K562 (cell line): ENCODE data around the gene CYB5D1. TPM values are rescaled to one million over a fixed set of nuclear protein-coding genes. Genes with fewer than 3 reads are reported as not detected.

Source experiments
- ATAC-seq: fragments of 200-7000 bp; cut with Tn5 transposase; 3 replicates; pipeline ENCODE4 v1.9.1; 2020; ENCODE audit warnings: moderate library complexity
- BruUV-seq: library from RNA; stranded (reverse); fragments of 400-500 nt; replicated peaks from 2 replicates; lab custom pipeline; 2021; lab: Mats Ljungman, UMichigan
- CTCF ChIA-PET: fragments of 300-600 bp; formaldehyde crosslinking; extraction: SDS; loops from one replicate; lab custom pipeline; 2021; ENCODE audit warnings: low intra/inter-chr PET ratio; lab: Yijun Ruan, JAX
- POLR2A ChIA-PET: fragments of 300-600, 350-650 bp; sonication (Branson Sonifier 250); formaldehyde crosslinking; extraction: SDS; loops from one replicate; lab custom pipeline; 2021; ENCODE audit warnings: antibody characterized with exemption, inconsistent platforms; lab: Yijun Ruan, JAX
- DNase-seq, 4 experiments: peaks; one replicate each; pipeline versions ENCODE4 v3.0.0 to v3.0.0-alpha.2; 2011 to 2018; ENCODE audit warnings: low spot score in 3 of 4, mixed read lengths in 3 of 4; ENCODE audit errors: extremely low read depth in 1 of 4
- FAIRE-seq: peaks from 2 replicates; lab custom pipeline; 2011; peaks lifted over from hg19 to GRCh38; lab: Jason Lieb, UNC
- H2AFZ ChIP-seq: 2 replicates; pipeline ENCODE4 v1.6.0; 2011; ENCODE audit warnings: low read depth, low read length, control low read depth, inconsistent platforms
- H3K27ac ChIP-seq: fragments of 200-600 bp; 3 replicates; pipeline ENCODE4 v1.8.0; 2011; ENCODE audit warnings: low read depth, mild to moderate bottlenecking, control low read depth, inconsistent platforms, low read length, moderate library complexity, mixed read lengths; ENCODE audit errors: extremely low read depth
- H3K27me3 ChIP-seq, 2 experiments: fragments of 300-600 bp in 1 of 2; 2 replicates in 1 of 2; 3 replicates in 1 of 2; pipeline versions ENCODE4 v1.6.0 to v1.8.0; 2011; ENCODE audit warnings: inconsistent platforms in 2 of 2, low read length in 2 of 2, mild to moderate bottlenecking in 1 of 2, mixed read lengths in 1 of 2, moderate library complexity in 1 of 2; ENCODE audit not compliant: control insufficient read depth in 2 of 2, insufficient read depth in 2 of 2
- H3K36me3 ChIP-seq: fragments of 300-600 bp; 3 replicates; pipeline ENCODE4 v1.8.0; 2011; ENCODE audit warnings: mild to moderate bottlenecking, low read length, inconsistent platforms; ENCODE audit not compliant: control insufficient read depth, insufficient read depth
- H3K4me1 ChIP-seq, 2 experiments: fragments of 200-600 bp in 1 of 2; replicated peaks in 1 of 2; 2 replicates in 1 of 2; 3 replicates in 1 of 2; pipeline versions ENCODE4 v1.5.1 to v1.8.0; 2011; ENCODE audit warnings: inconsistent platforms in 2 of 2, low read length in 2 of 2, mild to moderate bottlenecking in 1 of 2, mixed read lengths in 1 of 2, moderate library complexity in 1 of 2; ENCODE audit not compliant: control insufficient read depth in 2 of 2, insufficient read depth in 2 of 2
- H3K4me2 ChIP-seq: 2 replicates; pipeline ENCODE4 v1.6.1; 2011; ENCODE audit warnings: low read length, control low read depth, inconsistent platforms, mixed read lengths; ENCODE audit not compliant: insufficient read depth
- H3K4me3 ChIP-seq: fragments of 200-600 bp; sonication (generic), shearing (Covaris generic); 2 replicates; pipeline ENCODE4 v1.5.1; 2016; ENCODE audit warnings: control low read depth, inconsistent platforms
- H3K79me2 ChIP-seq: fragments of 200-600 bp; 3 replicates; pipeline ENCODE4 v1.8.0; 2011; ENCODE audit warnings: low read length, inconsistent platforms; ENCODE audit not compliant: control insufficient read depth, insufficient read depth
- H3K9ac ChIP-seq, 2 experiments: 2 replicates each; pipeline versions ENCODE4 v1.6.0 to v1.6.1; 2011; ENCODE audit warnings: low read depth in 2 of 2, low read length in 2 of 2, control low read depth in 1 of 2, inconsistent platforms in 1 of 2, mild to moderate bottlenecking in 1 of 2, mixed read lengths in 1 of 2; ENCODE audit not compliant: insufficient read depth in 1 of 2
- H3K9me1 ChIP-seq: one replicate; pipeline ENCODE4 v1.6.0; 2011; ENCODE audit warnings: inconsistent platforms, mild to moderate bottlenecking, low read length, moderate library complexity; ENCODE audit not compliant: control insufficient read depth, insufficient read depth
- H3K9me3 ChIP-seq: replicated peaks from 2 replicates; pipeline ENCODE4 v1.5.1; 2011; ENCODE audit warnings: low read depth, low read length, inconsistent platforms; ENCODE audit not compliant: control insufficient read depth, insufficient read depth
- H4K20me1 ChIP-seq: replicated peaks from 2 replicates; pipeline ENCODE4 v1.6.1; 2011; ENCODE audit warnings: low read length, inconsistent platforms, mixed read lengths; ENCODE audit not compliant: control insufficient read depth, insufficient read depth
- CHD7 ChIP-seq: fragments of 200-600 bp; sonication (generic); IDR thresholded peaks from one replicate; pipeline ENCODE4 v1.6.1; 2012; ENCODE audit warnings: mild to moderate bottlenecking, low read depth, low read length, inconsistent platforms
- COPS2 ChIP-seq: fragments of 450-650 bp; conservative IDR thresholded peaks from 2 replicates; pipeline ENCODE4 v1.6.1; 2016; ENCODE audit warnings: mild to moderate bottlenecking, moderate library complexity
- DDX20 ChIP-seq: fragments of 450-650 bp; IDR thresholded peaks from 2 replicates; pipeline ENCODE4 v1.6.1; 2016; ENCODE audit warnings: missing genetic modification characterization, low read depth, mild to moderate bottlenecking, missing compliant biosample characterization, moderate library complexity
- L3MBTL2 ChIP-seq: fragments of 450-650 bp; IDR thresholded peaks from 2 replicates; pipeline ENCODE4 v1.6.1; 2016; ENCODE audit warnings: mild to moderate bottlenecking, moderate library complexity
- NR1H2 ChIP-seq: sonication (generic); formaldehyde crosslinking; IDR thresholded peaks from 2 replicates; pipeline ENCODE4 v1.4.0; 2020; ENCODE audit warnings: mild to moderate bottlenecking, missing genetic modification reagents
- PHB ChIP-seq: fragments of 250-450 bp; sonication (Bioruptor Pico); IDR thresholded peaks from 2 replicates; pipeline ENCODE4 v1.5.0; 2021
- SFPQ ChIP-seq: fragments of 200-400 bp; formaldehyde crosslinking; IDR thresholded peaks from 2 replicates; pipeline ENCODE4 v1.6.1; 2017; ENCODE audit warnings: mild to moderate bottlenecking, low read depth, low read length, moderate library complexity
- WGBS: fragments of 100-300 bp; shearing (Covaris generic); methylation state at CpG from one replicate; pipeline ENCODE4 v1.1.6; 2016; ENCODE audit warnings: low coverage, mixed read lengths; ENCODE audit not compliant: insufficient coverage; ENCODE audit errors: missing lambda C conversion rate; 5-methylcytosine and 5-hydroxymethylcytosine counted together
- in situ Hi-C: fragments of 300-500 bp; cut with MboI; formaldehyde crosslinking; loops from 4 replicates; pipeline ENCODE4 v1.15.0; 2018; ENCODE audit warnings: inconsistent platforms, mixed read lengths
- intact Hi-C: fragments of 100-400 bp; cut with micrococcal nuclease; formaldehyde crosslinking; loops from 2 replicates; pipeline ENCODE4 v1.14.2; 2022
- polyA plus RNA-seq, 8 experiments: library from polyadenylated mRNA; depleted of rRNA in 4 of 8; stranded (reverse) in 5 of 8; unstranded in 3 of 8; fragments of >200 nt; fragmentation: Nextera tagmentation in 2 of 8; fragmentation: Illumina TruSeq in 1 of 8; extraction: Ambion mirVana in 2 of 8; extraction: Trizol in 1 of 8; gene quantifications; 2 replicates each; pipeline versions ENCODE4 v1.2.1 to v1.2.3, GENCODE V29; 2011 to 2014; ENCODE audit warnings: inconsistent platforms in 1 of 8, missing spikeins in 1 of 8
- total RNA-seq, 7 experiments: library from RNA; depleted of rRNA in 6 of 7; stranded (reverse); fragments of >200 nt in 6 of 7; fragmentation: Illumina TruSeq in 2 of 7; extraction: Trizol in 2 of 7; gene quantifications; 2 replicates each; pipeline versions ENCODE4 v1.2.1 to v1.2.3, GENCODE V29; 2011 to 2021; ENCODE audit warnings: low replicate concordance in 1 of 7

Gene CYB5D1
- total and polyA plus RNA-seq, 9 of the 15 experiments (the other 6 are each of a cell fraction or from before 2014, with no cell fraction given) = 2.4 to 7.9 (median 5.7) TPM

GRCh38 chr17:7836596-7837407 lies 21.0 kb upstream of the CYB5D1 start:
- intact Hi-C loops = loop anchor here (10.0 kb wide), 2 partner anchors 58 to 288 kb away; partner anchors contain the start of gene HES7
- H3K4me3 ChIP-seq = peak overlapping the region; percentile 65
- ATAC-seq (peak; percentile 16), FAIRE-seq (peak; percentile 96), DNase-seq (peak; percentile 35 to 93 (median 63))
- no TSS peak for BruUV-seq
- peaks cover 26% of the 10 kb centered on the region for H3K79me2 ChIP-seq
- H2AFZ ChIP-seq = peak overlapping the region; percentile 74
- peak overlapping the region; percentile 88 for H3K4me2 ChIP-seq
- H3K4me1 ChIP-seq = peaks cover 46 to 59% of the 10 kb centered on the region in 2 experiments
- peaks cover 10% of the 10 kb centered on the region; the same call in 2 of the 3 replicates for H3K36me3 ChIP-seq
- 0% methylated on average over 14 of the region's 19 CpGs for WGBS
- no peaks in the 10 kb centered on the region for H3K9me3 ChIP-seq
- H3K9ac ChIP-seq = peak overlapping the region; percentile 77 to 91
- ChIA-PET CTCF (interaction anchor here (0.6 kb wide), 1 partner anchor 59 kb away, joined by 5 read pairs; no protein-coding TSS in a partner anchor), POLR2A (interaction anchor here (0.7 to 1.3 kb wide), 5 partner anchors 8 to 150 kb away, joined by 4 to 5 read pairs (median 4); partner anchors contain the start of gene TP53)
- in situ Hi-C loops = no loop called here
- H3K27ac ChIP-seq = peak overlapping the region; percentile 85
- H3K9me1 ChIP-seq = no peaks in the 10 kb centered on the region
- H3K27me3 ChIP-seq = no peaks in the 10 kb centered on the region
- no peaks in the 10 kb centered on the region; the same call in 1 of the 2 replicates for H4K20me1 ChIP-seq
- no peak for TF ChIP-seq CHD7
- no peak for TF ChIP-seq COPS2
- no peak for TF ChIP-seq NR1H2 (CRISPR knock-in tag)
- no peak for TF ChIP-seq DDX20
- peak; percentile 53 for TF ChIP-seq L3MBTL2
- no peak for TF ChIP-seq SFPQ
- TF ChIP-seq PHB (CRISPR knock-in tag) = no peak
